KG1 (cell line): Measurements from ENCODE around the gene BLOC1S3.

Experiments used
- DNase-seq: peaks from one replicate; lab custom pipeline; 2025; lab: John Stamatoyannopoulos, UW

Gene BLOC1S3

GRCh38 chr19:45162608-45163143, 15.9 kb upstream of the BLOC1S3 start:
- no peak for DNase-seq

GRCh38 chr19:45163156-45163555, 15.4 kb upstream of the BLOC1S3 start:
- DNase-seq: no peak

- no peak for DNase-seq
These were observed 14.7 kb upstream of the BLOC1S3 start for GRCh38 chr19:45163751-45164460.

- no peak for DNase-seq
These were observed 13.8 kb upstream of the BLOC1S3 start for GRCh38 chr19:45164577-45165335.

- no peak for DNase-seq
These were observed 11.8 kb upstream of the BLOC1S3 start for GRCh38 chr19:45166723-45167252.

GRCh38 chr19:45168767-45169351, 9.7 kb upstream of the BLOC1S3 start:
- no peak for DNase-seq

- no peak for DNase-seq
These were observed 9.0 kb upstream of the BLOC1S3 start for GRCh38 chr19:45169602-45170001.

- no peak for DNase-seq
These were observed 8.2 kb upstream of the BLOC1S3 start for GRCh38 chr19:45170146-45171106.

- no peak for DNase-seq
These were observed 7.4 kb upstream of the BLOC1S3 start for GRCh38 chr19:45171211-45171623.

- DNase-seq: peak; percentile 8
These were observed 6.4 kb upstream of the BLOC1S3 start for GRCh38 chr19:45172173-45172572.

- DNase-seq: no peak
These were observed 5.9 kb upstream of the BLOC1S3 start for GRCh38 chr19:45172611-45173208.

GRCh38 chr19:45173816-45174215, 4.8 kb upstream of the BLOC1S3 start:
- DNase-seq: no peak

- no peak for DNase-seq
These were observed 2.9 kb upstream of the BLOC1S3 start for GRCh38 chr19:45175515-45176345.

GRCh38 chr19:45177817-45178261, 745 bp upstream of the BLOC1S3 start, which contains the start of gene TRAPPC6A:
TRAPPC6A (minus strand) TSS chr19:45178237; CDS start chr19:45178218, 19 bp downstream.
- DNase-seq: no peak

GRCh38 chr19:45179072-45179891, 698 bp downstream of the BLOC1S3 start:
- peak; percentile 74 for DNase-seq

GRCh38 chr19:45179892-45180370, 1.3 kb downstream of the BLOC1S3 start:
- DNase-seq: no peak

GRCh38 chr19:45180936-45181335, 2.4 kb downstream of the BLOC1S3 start:
- no peak for DNase-seq

- no peak for DNase-seq
These were observed 4.2 kb downstream of the BLOC1S3 start for GRCh38 chr19:45182758-45183157.

GRCh38 chr19:45184115-45184514, 5.5 kb downstream of the BLOC1S3 start:
- DNase-seq: no peak
